ENCODE data around the gene CERS6.
"Not testable (repeated sequence)": the region's sequence is repeated elsewhere in the genome, so short reads cannot be mapped to it uniquely, and the experiment has no call there.

The CERS6 gene

GRCh38 chr2:168649105-168649504 is 193.0 kb downstream of the CERS6 start:
- peak; percentile 29 for DNase-seq

- no peak for DNase-seq
Observed at GRCh38 chr2:168649562-168649961, 193.5 kb downstream of the CERS6 start.

GRCh38 chr2:168650139-168650538 is 194.1 kb downstream of the CERS6 start:
- no peak for DNase-seq

GRCh38 chr2:168650781-168651180 is 194.7 kb downstream of the CERS6 start:
- no peak for DNase-seq

GRCh38 chr2:168652997-168653921 is 197.2 kb downstream of the CERS6 start:
- no peak for DNase-seq

GRCh38 chr2:168654705-168655104 is 198.6 kb downstream of the CERS6 start:
- no peak for DNase-seq

GRCh38 chr2:168655207-168655606 is 199.1 kb downstream of the CERS6 start:
- DNase-seq, result no peak

GRCh38 chr2:168657378-168657777 is 201.3 kb downstream of the CERS6 start:
- not testable (repeated sequence) for DNase-seq

GRCh38 chr2:168658706-168659105 is 202.6 kb downstream of the CERS6 start:
- no peak for DNase-seq

GRCh38 chr2:168660870-168661862 is 205.1 kb downstream of the CERS6 start:
- DNase-seq, result no peak

- no peak for DNase-seq
Observed at GRCh38 chr2:168661863-168662256, 205.8 kb downstream of the CERS6 start.

- DNase-seq, result no peak
Observed at GRCh38 chr2:168662651-168663208, 206.7 kb downstream of the CERS6 start.

GRCh38 chr2:168663993-168664392 is 207.9 kb downstream of the CERS6 start:
- DNase-seq, result peak; percentile 67

- DNase-seq, result not testable (repeated sequence)
Observed at GRCh38 chr2:168664715-168665114, 208.6 kb downstream of the CERS6 start.

GRCh38 chr2:168666339-168666738 is 210.3 kb downstream of the CERS6 start:
- no peak for DNase-seq

- no peak for DNase-seq
Observed at GRCh38 chr2:168667156-168667555, 211.1 kb downstream of the CERS6 start.

- no peak for DNase-seq
Observed at GRCh38 chr2:168669151-168669550, 213.1 kb downstream of the CERS6 start.

- no peak for DNase-seq
Observed at GRCh38 chr2:168670478-168670877, 214.4 kb downstream of the CERS6 start.

- no peak for DNase-seq
Observed at GRCh38 chr2:168671932-168672331, 215.9 kb downstream of the CERS6 start.

- DNase-seq, result no peak
Observed at GRCh38 chr2:168673265-168674189, 217.5 kb downstream of the CERS6 start.

- no peak for DNase-seq
Observed at GRCh38 chr2:168678153-168678853, 222.2 kb downstream of the CERS6 start.

Measured in hematopoietic multipotent progenitor cell treated with erythropoietin and hydrocortisone succinate and interleukin-3 and kit ligand, for 6 days (in vitro differentiated cells).